ENCODE data around the gene HPSE2. TPM values are rescaled to one million over a fixed set of nuclear protein-coding genes. Genes with fewer than 3 reads are reported as not detected.

HPSE2 gene
- total RNA-seq, 4 donors from 2014 or later: 1.1 TPM; not detected in 3

DNA sequence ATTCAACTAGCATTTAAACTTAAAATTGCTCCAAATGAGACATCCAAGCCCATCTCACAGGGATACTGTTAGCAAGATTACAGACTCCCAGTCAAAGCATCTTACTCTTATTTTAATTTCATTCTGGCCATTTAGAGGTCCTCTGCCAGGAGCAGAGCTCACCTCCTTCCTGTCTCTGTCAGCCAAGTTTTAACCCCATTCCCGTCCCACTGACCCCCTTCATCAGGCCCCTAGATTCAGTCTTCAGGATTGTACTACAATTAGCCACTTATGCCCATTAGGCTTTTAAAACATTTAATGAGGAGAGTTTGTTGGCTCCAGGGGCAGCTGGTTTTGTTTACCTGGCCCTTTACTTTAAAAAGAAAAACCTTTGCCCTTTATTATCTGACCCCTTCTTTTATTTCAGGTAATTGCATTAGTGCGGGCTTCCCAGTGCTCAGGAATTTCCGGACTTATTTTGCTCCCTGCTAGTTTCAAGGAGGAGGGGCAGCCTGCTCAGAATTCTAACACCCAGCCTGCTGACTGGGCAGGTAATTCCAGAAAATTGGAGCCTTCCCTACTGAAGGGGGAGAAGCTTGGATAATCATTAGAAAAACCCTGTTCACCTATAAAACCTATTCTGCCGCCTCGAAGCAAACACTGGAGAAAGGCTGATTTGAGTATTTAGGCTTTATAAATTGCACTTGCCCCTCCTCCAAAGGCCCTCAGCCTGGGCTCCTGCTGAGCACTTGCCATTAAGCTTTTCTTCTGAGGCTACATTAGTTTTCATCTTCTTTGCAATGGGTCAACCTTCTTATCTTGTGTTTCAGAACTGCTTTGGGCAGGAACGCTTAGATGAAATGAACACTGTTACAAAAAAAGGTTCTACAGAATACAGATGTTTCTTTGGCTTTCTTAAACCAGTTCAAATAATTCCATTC lies 588.4 kb downstream of the HPSE2 start:
- Histone ChIP-seq H3K27ac (no peak overlapping the region), H3K27me3 (no peaks in the 10 kb centered on the region), H3K36me3 (no peaks in the 10 kb centered on the region), H3K4me1 (no peaks in the 10 kb centered on the region), H3K4me3 (no peak overlapping the region), H3K9me3 (no peaks in the 10 kb centered on the region)
- in situ Hi-C loops (cut with MboI; ENCODE audit: low sequenced_read_pairs in 4 of 4) (no loop called here), intact Hi-C loops (cut with DNase I; ENCODE audit: low total_unique reads) (no loop called here)
- TF ChIP-seq POLR2A (IDR thresholded peaks at IDR 0.05): no peak
- TF ChIP-seq, protein P1, sequence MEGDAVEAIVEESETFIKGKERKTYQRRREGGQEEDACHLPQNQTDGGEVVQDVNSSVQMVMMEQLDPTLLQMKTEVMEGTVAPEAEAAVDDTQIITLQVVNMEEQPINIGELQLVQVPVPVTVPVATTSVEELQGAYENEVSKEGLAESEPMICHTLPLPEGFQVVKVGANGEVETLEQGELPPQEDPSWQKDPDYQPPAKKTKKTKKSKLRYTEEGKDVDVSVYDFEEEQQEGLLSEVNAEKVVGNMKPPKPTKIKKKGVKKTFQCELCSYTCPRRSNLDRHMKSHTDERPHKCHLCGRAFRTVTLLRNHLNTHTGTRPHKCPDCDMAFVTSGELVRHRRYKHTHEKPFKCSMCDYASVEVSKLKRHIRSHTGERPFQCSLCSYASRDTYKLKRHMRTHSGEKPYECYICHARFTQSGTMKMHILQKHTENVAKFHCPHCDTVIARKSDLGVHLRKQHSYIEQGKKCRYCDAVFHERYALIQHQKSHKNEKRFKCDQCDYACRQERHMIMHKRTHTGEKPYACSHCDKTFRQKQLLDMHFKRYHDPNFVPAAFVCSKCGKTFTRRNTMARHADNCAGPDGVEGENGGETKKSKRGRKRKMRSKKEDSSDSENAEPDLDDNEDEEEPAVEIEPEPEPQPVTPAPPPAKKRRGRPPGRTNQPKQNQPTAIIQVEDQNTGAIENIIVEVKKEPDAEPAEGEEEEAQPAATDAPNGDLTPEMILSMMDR (IDR thresholded peaks at IDR 0.05 in 4 of 5, conservative IDR thresholded peaks at IDR 0.05 in 1 of 5): no peak
- no peak for DNase-seq
- no peak for ATAC-seq

DNA sequence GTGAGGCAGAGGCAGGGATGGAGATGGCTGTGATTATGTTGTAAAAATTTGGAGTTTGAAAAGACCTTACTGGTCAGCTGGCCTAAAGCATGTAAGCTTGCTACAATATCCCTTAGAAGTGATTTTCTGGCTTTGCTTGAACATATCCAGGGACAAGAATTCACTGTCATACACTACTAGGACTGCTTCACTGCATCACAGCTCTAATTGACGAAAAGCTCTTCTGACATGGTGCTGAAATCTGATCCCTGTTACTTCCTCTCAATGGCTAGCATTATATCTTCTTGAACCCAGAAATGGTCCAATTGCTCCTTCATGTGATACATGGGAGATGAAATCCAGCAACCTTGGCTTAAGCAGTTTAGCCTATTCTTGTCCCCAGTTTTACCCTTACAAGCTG lies 591.2 kb downstream of the HPSE2 start:
- in situ Hi-C loops (cut with MboI; ENCODE audit: low sequenced_read_pairs in 4 of 4) (no loop called here), intact Hi-C loops (cut with DNase I; ENCODE audit: low total_unique reads) (no loop called here)
- Histone ChIP-seq H3K4me3 (no peak overlapping the region), H3K27ac (no peak overlapping the region), H3K27me3 (no peaks in the 10 kb centered on the region), H3K4me1 (peaks cover 9 to 10% of the 10 kb centered on the region in 2 donors), H3K9me3 (no peaks in the 10 kb centered on the region), H3K36me3 (no peaks in the 10 kb centered on the region)
- DNase-seq (no peak), ATAC-seq (no peak)
- TF ChIP-seq POLR2A (IDR thresholded peaks at IDR 0.05): no peak
- TF ChIP-seq, protein P1 (IDR thresholded peaks at IDR 0.05 in 4 of 5, conservative IDR thresholded peaks at IDR 0.05 in 1 of 5): no peak

DNA sequence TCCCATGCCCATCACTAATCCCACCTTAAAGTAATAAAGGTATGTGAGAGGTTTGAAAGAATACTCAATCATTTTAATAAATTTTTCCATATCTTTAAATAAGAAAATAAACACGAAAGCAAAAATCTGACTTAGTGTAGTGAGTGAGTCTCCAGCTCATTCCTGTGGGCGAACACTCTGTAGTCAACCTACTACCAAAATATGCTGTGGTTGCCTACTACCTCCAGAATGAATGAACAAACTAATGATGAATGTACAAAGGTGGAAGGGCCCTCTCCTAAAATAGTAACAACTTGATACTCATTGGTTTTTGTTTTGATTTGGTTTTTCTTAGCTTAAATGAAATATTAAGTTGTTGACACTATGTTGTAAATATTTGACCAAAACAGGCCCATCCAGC lies 593.4 kb downstream of the HPSE2 start:
- H3K27ac ChIP-seq: no peak overlapping the region
- ATAC-seq (no peak), DNase-seq (no peak)
- no peak overlapping the region for H3K4me3 ChIP-seq
- H3K36me3 ChIP-seq: no peaks in the 10 kb centered on the region
- no peaks in the 10 kb centered on the region for H3K27me3 ChIP-seq
- H3K9me3 ChIP-seq: no peaks in the 10 kb centered on the region
- peaks cover 9 to 10% of the 10 kb centered on the region in 2 donors for H3K4me1 ChIP-seq
- intact Hi-C loops (cut with DNase I; ENCODE audit: low total_unique reads) (no loop called here), in situ Hi-C loops (cut with MboI; ENCODE audit: low sequenced_read_pairs in 4 of 4) (no loop called here)
- TF ChIP-seq, protein P1 (IDR thresholded peaks at IDR 0.05 in 4 of 5, conservative IDR thresholded peaks at IDR 0.05 in 1 of 5): no peak
- no peak for TF ChIP-seq POLR2A (IDR thresholded peaks at IDR 0.05)

DNA sequence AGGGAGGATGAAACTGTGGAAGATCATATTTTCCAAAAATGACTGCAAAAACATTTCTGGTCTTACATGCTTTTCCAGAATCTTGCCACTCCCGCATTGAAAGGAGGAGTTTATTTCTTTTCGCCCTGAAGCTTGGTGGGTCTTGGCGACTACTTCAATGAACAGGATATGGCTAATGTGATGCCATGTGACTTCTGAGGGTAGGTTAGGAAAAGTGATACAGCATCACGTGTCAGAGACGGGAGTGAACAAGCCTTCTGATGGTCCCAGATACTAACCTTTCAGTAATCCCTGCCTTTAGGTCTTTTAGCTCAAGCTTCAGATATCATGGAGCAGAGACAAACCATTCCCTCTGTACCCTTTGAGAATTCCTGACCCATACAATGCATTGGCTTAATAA lies 596.7 kb downstream of the HPSE2 start:
- in situ Hi-C loops (cut with MboI; ENCODE audit: low sequenced_read_pairs in 4 of 4): no loop called here
- DNase-seq (no peak), ATAC-seq (no peak)
- Histone ChIP-seq H3K4me1 (peaks cover 9 to 10% of the 10 kb centered on the region in 2 donors), H3K4me3 (no peak overlapping the region), H3K27me3 (no peaks in the 10 kb centered on the region), H3K27ac (no peak overlapping the region), H3K36me3 (no peaks in the 10 kb centered on the region), H3K9me3 (no peaks in the 10 kb centered on the region)
- intact Hi-C loops (cut with DNase I; ENCODE audit: low total_unique reads): no loop called here
- no peak for TF ChIP-seq POLR2A (IDR thresholded peaks at IDR 0.05)
- TF ChIP-seq, protein P1 (IDR thresholded peaks at IDR 0.05 in 4 of 5, conservative IDR thresholded peaks at IDR 0.05 in 1 of 5): no peak

Data from gastrocnemius medialis (tissue), 4 donors.